KOPT-K1 (cell line): Measurements from ENCODE around the gene IZUMO4.
"Not testable (repeated sequence)": the region's sequence is repeated elsewhere in the genome, so short reads cannot be mapped to it uniquely, and the experiment has no call there.

Source experiments
- H3K27ac ChIP-seq: fragments of 200-600 bp; sonication (generic); 2 replicates; pipeline ENCODE4 v1.5.1; 2016; ENCODE audit warnings: antibody characterized with exemption, mild to moderate bottlenecking, low read depth, low read length; ENCODE audit not compliant: poor library complexity, severe bottlenecking
- H3K36me3 ChIP-seq: fragments of 200-600 bp; sonication (generic); 2 replicates; pipeline ENCODE4 v1.5.1; 2017; ENCODE audit warnings: antibody characterized with exemption, mild to moderate bottlenecking, low read length, moderate library complexity; ENCODE audit not compliant: insufficient read depth
- H3K9me3 ChIP-seq: fragments of 200-600 bp; sonication (generic); 2 replicates; pipeline ENCODE4 v1.5.1; 2017; ENCODE audit warnings: antibody characterized with exemption, low read length, mild to moderate bottlenecking; ENCODE audit not compliant: insufficient read depth, poor library complexity, severe bottlenecking

Gene IZUMO4

GRCh38 chr19:2086695-2087620 lies 9.8 kb upstream of the IZUMO4 start:
- not testable (repeated sequence) for H3K9me3 ChIP-seq, H3K36me3 ChIP-seq
- H3K27ac ChIP-seq: peak overlapping the region; percentile 58

- Histone ChIP-seq H3K9me3 (no peaks in the 10 kb centered on the region), H3K36me3 (0 out of 2 replicates have a peak, but pooled peaks cover under 1% of the 10 kb centered on the region), H3K27ac (peak overlapping the region; percentile 58)
Observed at GRCh38 chr19:2087621-2088100, 9.1 kb upstream of the IZUMO4 start.

DNA sequence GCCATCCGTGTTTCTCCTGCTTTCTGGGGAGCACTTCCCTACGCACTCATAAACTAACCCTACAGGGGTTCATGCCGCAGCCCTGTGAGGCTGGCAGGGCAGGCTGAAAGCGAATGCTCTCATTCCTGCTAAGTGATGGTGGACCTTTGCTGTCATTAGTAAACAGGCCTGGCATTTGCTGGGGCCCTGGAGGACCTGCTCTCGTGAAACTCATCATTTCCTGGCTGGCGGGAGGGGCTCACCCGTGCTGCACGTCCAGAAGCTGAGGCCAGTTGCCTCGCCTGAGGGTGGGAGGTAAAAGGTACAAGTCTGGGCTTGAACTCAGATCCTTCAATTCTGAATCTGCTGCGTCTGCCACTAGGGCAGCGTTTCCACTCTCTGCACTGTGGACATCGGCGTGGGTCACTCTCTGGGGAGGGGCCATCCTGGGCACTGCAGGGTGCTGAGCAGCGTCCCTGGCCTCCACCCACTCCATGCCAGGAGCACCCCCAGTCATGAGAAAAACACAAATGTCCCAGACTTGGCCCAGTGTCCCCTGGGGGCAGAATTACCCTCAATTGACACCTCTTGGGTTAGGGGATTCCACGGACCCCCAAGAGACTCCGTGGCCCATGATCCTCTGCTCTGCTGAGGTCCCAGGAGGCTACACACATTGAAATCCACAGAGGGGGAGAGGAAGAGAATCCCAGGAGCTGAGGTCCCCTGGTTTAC lies 7.6 kb upstream of the IZUMO4 start:
- no peaks in the 10 kb centered on the region for H3K9me3 ChIP-seq
- H3K36me3 ChIP-seq: 0 out of 2 replicates have a peak, but pooled peaks cover 9% of the 10 kb centered on the region
- H3K27ac ChIP-seq: peak overlapping the region; percentile 54

GRCh38 chr19:2089727-2090053 lies 7.0 kb upstream of the IZUMO4 start:
- H3K27ac ChIP-seq: peak overlapping the region; percentile 54
- no peaks in the 10 kb centered on the region for H3K9me3 ChIP-seq
- 0 out of 2 replicates have a peak, but pooled peaks cover 9% of the 10 kb centered on the region for H3K36me3 ChIP-seq

DNA sequence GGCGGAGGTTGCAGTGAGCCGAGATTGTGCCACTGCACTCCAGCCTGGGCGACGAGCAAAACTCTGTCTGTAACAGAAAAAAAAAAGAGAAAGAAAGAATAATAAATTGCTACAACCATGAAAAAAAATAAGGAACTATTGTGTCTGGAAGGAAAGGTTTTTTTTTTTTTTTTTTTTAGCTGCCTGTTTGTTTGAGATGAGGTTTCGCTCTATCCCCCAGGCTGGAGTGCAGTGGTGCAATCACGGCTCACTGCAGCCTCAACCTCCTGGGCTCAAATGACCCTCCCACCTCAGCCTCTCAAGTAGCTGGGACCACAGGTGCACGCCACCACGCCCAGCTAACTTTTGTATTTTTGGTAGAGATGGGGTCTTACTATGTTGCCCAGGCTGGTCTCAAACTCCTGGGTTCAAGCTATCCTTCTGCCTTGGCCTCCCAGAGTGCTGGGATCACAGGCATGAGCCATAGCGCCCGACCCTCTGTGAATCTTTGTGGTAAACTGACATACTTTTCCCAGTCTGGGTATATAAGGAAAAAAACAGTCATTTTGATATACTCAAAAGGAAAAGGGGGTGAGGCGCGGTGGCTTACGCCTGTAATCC lies 4.7 kb upstream of the IZUMO4 start:
- not testable (repeated sequence) for H3K36me3 ChIP-seq, H3K27ac ChIP-seq

DNA sequence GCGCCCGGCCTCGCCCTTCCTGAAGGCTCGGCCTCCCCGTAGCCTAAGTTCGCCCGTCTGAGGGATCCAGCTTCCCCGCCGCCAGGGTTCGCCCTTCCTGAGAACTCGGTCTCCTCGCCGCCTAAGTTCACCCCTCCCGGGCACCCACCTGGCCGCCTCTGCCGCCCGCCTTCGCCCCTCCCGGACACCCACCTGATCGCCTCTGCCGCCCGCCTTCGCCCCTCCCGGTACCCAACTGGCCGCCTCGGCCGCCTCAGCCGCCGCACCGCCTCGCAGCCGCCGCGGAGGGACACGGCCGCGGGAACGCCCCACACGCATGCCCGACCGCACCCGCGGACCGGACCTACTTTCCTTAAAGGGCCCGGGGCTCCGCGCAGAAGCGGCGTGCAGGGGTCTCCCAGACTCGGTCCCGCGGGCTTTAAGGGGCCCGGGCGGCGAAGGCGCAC lies 658 bp upstream of the IZUMO4 start, which contains the start of gene MOB3A:
TSS of gene MOB3A (minus strand) at position 293 of the 446 bp plus-strand sequence. CDS start 17,766 bp downstream, outside the sequence.
- Histone ChIP-seq H3K27ac (peak within 1 kb of the TSS; percentile 71), H3K9me3 (no peaks in the 10 kb centered on the region), H3K36me3 (peaks cover 25% of the 10 kb centered on the region)

More for the DNA sequence above, 4.7 kb upstream of the IZUMO4 start:
- H3K9me3 ChIP-seq: not testable (repeated sequence)

DNA sequence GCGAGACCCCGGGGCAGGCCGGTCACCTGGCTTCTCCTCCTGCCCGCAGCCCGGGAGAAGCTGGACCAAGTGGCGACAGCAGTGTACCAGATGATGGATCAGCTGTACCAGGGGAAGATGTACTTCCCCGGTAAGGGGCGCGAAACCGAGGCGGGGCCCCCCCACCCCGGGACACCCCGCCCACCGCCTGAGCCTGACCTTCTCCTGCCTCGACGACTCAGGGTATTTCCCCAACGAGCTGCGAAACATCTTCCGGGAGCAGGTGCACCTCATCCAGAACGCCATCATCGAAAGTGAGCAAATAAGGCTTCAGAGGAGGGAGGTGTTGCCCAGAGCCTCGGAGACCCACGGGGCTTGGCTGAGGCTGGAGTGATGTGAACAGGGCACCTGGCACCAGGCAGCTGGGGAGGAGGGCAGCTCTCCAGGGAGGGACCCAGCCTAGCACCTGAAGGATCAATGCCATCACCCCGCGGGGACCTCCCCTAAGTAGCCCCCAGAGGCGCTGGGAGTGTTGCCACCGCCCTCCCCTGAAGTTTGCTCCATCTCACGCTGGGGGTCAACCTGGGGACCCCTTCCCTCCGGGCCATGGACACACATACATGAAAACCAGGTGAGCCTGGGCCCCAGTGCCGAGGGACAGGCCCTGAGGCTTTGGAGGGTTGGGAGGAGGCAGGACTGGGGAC lies 629 bp downstream of the IZUMO4 start:
- Histone ChIP-seq H3K9me3 (no peaks in the 10 kb centered on the region), H3K36me3 (peaks cover 38% of the 10 kb centered on the region), H3K27ac (peak overlapping the region; percentile 21)

DNA sequence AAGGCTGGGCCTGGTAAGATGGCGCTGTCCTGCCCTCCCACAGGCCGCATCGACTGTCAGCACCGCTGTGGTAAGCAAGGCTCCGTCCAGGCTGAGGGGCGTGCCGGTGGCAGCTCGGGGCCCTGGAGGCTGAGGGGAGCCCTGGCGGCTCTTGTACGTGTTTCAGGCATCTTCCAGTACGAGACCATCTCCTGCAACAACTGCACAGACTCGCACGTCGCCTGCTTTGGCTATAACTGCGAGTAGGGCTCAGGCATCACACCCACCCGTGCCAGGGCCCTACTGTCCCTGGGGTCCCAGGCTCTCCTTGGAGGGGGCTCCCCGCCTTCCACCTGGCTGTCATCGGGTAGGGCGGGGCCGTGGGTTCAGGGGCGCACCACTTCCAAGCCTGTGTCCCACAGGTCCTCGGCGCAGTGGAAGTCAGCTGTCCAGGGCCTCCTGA lies 1.2 kb downstream of the IZUMO4 start:
- H3K36me3 ChIP-seq: peaks cover 37% of the 10 kb centered on the region
- H3K9me3 ChIP-seq: no peaks in the 10 kb centered on the region
- no peak overlapping the region for H3K27ac ChIP-seq

- Histone ChIP-seq H3K9me3 (no peaks in the 10 kb centered on the region), H3K36me3 (peaks cover 43% of the 10 kb centered on the region), H3K27ac (no peak overlapping the region)
Observed at GRCh38 chr19:2099054-2099501, 2.4 kb downstream of the IZUMO4 start.

- Histone ChIP-seq H3K27ac (no peak overlapping the region), H3K9me3 (peaks cover 5% of the 10 kb centered on the region), H3K36me3 (peaks cover 53% of the 10 kb centered on the region)
Observed at GRCh38 chr19:2099937-2100718, 3.4 kb downstream of the IZUMO4 start.

DNA sequence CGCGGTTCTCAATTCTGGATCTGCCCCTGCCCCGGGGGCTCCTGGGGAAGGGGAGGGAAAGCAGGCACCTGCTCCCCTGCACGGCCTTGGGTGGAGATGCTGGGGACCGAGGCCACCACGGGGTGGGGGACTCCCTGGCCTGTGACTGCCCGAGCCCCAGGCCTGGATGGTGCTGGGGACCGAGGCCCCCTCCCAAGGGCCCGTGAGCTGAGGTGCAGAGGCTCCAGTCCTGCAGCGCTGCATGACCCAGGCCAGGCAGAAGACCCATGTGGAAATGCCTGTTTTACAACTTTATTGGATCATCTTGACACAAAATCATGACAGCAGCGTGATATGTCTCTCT lies 4.0 kb downstream of the IZUMO4 start:
- H3K36me3 ChIP-seq: peaks cover 59% of the 10 kb centered on the region
- no peak overlapping the region for H3K27ac ChIP-seq

DNA sequence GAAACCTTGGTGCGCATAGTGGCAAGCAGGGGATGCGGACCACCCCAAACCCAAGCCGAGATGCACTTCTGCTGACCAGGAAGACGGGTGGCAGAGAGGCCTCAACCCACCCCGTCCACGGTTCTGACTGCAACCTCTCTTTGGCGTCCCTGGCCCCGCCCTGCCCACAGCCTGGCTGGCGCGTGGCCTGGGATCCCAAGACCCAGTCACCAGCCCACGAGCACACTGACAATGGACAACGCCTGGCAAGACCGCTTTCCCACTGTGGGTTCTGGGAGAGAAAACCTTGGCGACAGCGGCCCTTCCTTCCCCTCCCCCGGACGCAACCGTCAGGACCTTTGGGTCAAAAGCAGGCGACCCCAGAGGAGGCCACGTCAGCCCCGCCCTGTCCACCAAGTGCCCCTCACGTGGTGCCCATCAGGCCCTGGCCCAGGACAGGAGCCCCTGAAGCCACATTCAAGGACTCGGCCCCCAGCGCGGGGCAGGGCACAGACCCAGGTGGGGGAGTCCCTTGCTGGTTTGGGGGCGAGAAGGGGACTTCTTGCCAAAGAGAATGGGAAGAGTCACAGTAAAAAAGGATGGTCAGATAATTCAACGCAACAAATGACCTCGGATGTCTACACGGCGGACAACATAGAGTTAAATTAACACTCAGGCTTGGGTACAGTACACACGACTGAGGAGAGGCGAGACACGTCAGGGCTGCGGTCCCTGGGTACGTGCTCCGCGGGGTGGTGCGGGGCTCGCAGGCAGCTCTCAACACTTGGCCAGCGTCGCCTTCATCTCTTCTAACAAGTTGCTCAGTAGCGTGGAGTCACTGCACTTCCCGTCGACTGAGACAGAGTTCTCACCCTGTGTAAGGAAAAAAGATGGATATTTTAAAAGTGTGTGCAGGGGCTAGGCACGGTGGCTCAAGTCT lies 5.0 kb downstream of the IZUMO4 start:
- Histone ChIP-seq H3K9me3 (peaks cover 21% of the 10 kb centered on the region), H3K36me3 (peaks cover 69% of the 10 kb centered on the region), H3K27ac (no peak overlapping the region)

More for the DNA sequence above, 4.0 kb downstream of the IZUMO4 start:
- H3K9me3 ChIP-seq: peaks cover 11% of the 10 kb centered on the region

GRCh38 chr19:2103045-2103707 lies 6.5 kb downstream of the IZUMO4 start:
- Histone ChIP-seq H3K36me3 (peaks cover 84% of the 10 kb centered on the region), H3K9me3 (peaks cover 23% of the 10 kb centered on the region), H3K27ac (no peak overlapping the region)
